ENCODE data around the gene SNX30.

- TF ChIP-seq CTCF (tag by site-specific recombination; IDR thresholded peaks at IDR 0.05) = no peak
- TF ChIP-seq, protein P1, sequence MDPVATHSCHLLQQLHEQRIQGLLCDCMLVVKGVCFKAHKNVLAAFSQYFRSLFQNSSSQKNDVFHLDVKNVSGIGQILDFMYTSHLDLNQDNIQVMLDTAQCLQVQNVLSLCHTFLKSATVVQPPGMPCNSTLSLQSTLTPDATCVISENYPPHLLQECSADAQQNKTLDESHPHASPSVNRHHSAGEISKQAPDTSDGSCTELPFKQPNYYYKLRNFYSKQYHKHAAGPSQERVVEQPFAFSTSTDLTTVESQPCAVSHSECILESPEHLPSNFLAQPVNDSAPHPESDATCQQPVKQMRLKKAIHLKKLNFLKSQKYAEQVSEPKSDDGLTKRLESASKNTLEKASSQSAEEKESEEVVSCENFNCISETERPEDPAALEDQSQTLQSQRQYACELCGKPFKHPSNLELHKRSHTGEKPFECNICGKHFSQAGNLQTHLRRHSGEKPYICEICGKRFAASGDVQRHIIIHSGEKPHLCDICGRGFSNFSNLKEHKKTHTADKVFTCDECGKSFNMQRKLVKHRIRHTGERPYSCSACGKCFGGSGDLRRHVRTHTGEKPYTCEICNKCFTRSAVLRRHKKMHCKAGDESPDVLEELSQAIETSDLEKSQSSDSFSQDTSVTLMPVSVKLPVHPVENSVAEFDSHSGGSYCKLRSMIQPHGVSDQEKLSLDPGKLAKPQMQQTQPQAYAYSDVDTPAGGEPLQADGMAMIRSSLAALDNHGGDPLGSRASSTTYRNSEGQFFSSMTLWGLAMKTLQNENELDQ (tag by site-specific recombination; IDR thresholded peaks at IDR 0.05; ENCODE audit: low read depth) = no peak
- TF ChIP-seq PRDM2 (tag by site-specific recombination; IDR thresholded peaks at IDR 0.05; ENCODE audit: borderline replicate concordance) = no peak
- TF ChIP-seq, protein P2, sequence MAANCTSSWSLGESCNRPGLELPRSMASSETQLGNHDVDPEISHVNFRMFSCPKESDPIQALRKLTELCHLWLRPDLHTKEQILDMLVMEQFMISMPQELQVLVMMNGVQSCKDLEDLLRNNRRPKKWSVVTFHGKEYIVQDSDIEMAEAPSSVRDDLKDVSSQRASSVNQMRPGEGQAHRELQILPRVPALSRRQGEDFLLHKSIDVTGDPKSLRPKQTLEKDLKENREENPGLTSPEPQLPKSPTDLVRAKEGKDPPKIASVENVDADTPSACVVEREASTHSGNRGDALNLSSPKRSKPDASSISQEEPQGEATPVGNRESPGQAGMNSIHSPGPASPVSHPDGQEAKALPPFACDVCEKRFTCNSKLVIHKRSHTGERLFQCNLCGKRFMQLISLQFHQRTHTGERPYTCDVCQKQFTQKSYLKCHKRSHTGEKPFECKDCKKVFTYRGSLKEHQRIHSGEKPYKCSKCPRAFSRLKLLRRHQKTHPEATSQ (tag by site-specific recombination; IDR thresholded peaks at IDR 0.05) = no peak
- no peak for TF ChIP-seq GLI4 (tag by site-specific recombination; IDR thresholded peaks at IDR 0.05)
- no peak for TF ChIP-seq ZNF596 (tag by site-specific recombination; IDR thresholded peaks at IDR 0.05)
- no peak for TF ChIP-seq RBAK (tag by site-specific recombination; IDR thresholded peaks at IDR 0.05)
Observed at GRCh38 chr9:112817860-112818203, 67.3 kb downstream of the SNX30 start.

Data from HEK293 (cell line).